H1 (cell line): ENCODE data around the gene ZNF620.

Source experiments
- ASH2L ChIP-seq: fragments of 200-600, 300-600 bp; sonication (generic); IDR thresholded peaks from one replicate; pipeline ENCODE4 v1.7.1; 2017; ENCODE audit warnings: low read length
- CHD1 ChIP-seq: IDR thresholded peaks from 2 replicates; pipeline ENCODE4 v1.6.1; 2012; ENCODE audit warnings: low read depth, low read length, improper control_type of control experiment
- FOSL1 ChIP-seq: IDR thresholded peaks from 2 replicates; pipeline ENCODE4 v1.6.1; 2011; ENCODE audit warnings: mild to moderate bottlenecking, low read depth, low read length, moderate library complexity; ENCODE audit not compliant: insufficient read depth
- RAD21 ChIP-seq, 2 experiments: IDR thresholded peaks in 1 of 2; conservative IDR thresholded peaks in 1 of 2; 2 replicates each; pipeline ENCODE4 v1.6.1; 2011; ENCODE audit warnings: low read depth in 2 of 2, low read length in 2 of 2, improper control_type of control experiment in 1 of 2, inconsistent platforms in 1 of 2, mild to moderate bottlenecking in 1 of 2, moderate library complexity in 1 of 2
- TAF1 ChIP-seq: IDR thresholded peaks from 2 replicates; pipeline ENCODE4 v1.6.1; 2011; ENCODE audit warnings: mild to moderate bottlenecking, low read depth, low read length

GRCh38 chr3:40534283-40534682 lies 28.4 kb downstream of the ZNF620 start:
- TF ChIP-seq RAD21 (IDR thresholded peaks at IDR 0.05 in 1 of 2, conservative IDR thresholded peaks at IDR 0.05 in 1 of 2; ENCODE audit: low read depth in 2 of 2, low read length in 2 of 2): no peak
- no peak for TF ChIP-seq CHD1
- no peak for TF ChIP-seq FOSL1
- TF ChIP-seq ASH2L: no peak
- TF ChIP-seq TAF1: no peak
